Vagina (tissue), 2 donors: ENCODE results near the gene NOS3. TPM values are rescaled to one million over a fixed set of nuclear protein-coding genes. Genes with fewer than 3 reads are reported as not detected.
A peak's percentile ranks its signal among the peaks of the same experiment; 100 is the strongest.

ENCODE experiments used
- DNase-seq, 2 donors: peaks; one replicate each; pipeline ENCODE4 v3.0.0-alpha.2; 2017; ENCODE audit errors: extremely low spot score in 2 of 2
- H3K27ac ChIP-seq: fragments of 200-600 bp; sonication (generic); one replicate; pipeline ENCODE4 v1.5.1; 2019
- H3K27me3 ChIP-seq: fragments of 200-600 bp; sonication (generic); one replicate; pipeline ENCODE4 v1.5.1; 2019
- H3K36me3 ChIP-seq, 2 donors: fragments of 200-600 bp; sonication (generic); one replicate each; pipeline ENCODE4 v1.5.1; 2017 to 2019
- H3K4me1 ChIP-seq: fragments of 200-600 bp; sonication (generic); one replicate; pipeline ENCODE4 v1.5.1; 2019
- H3K4me3 ChIP-seq, 2 donors: fragments of 200-600 bp; sonication (generic); 1 replicate in 1 of 2; 2 replicates in 1 of 2; pipeline ENCODE4 v1.5.1; 2016 to 2019
- H3K9me3 ChIP-seq: fragments of 200-600 bp; sonication (generic); one replicate; pipeline ENCODE4 v1.5.1; 2019
- POLR2A ChIP-seq, 2 donors: fragments of 450-650 bp; IDR thresholded peaks; one replicate each; pipeline ENCODE4 v1.6.1; 2017; ENCODE audit warnings: antibody characterized with exemption in 2 of 2, mild to moderate bottlenecking in 2 of 2, moderate library complexity in 2 of 2
- POLR2AphosphoS5 ChIP-seq, 2 donors: sonication (generic); formaldehyde crosslinking; IDR thresholded peaks; one replicate each; pipeline ENCODE4 v1.9.0; 2017; ENCODE audit warnings: antibody characterized with exemption in 2 of 2, mild to moderate bottlenecking in 2 of 2, low read depth in 1 of 2; ENCODE audit not compliant: insufficient read depth in 1 of 2
- intact Hi-C: fragments of 100-400 bp; cut with DNase I; formaldehyde crosslinking; loops from one replicate; pipeline ENCODE4 v1.15.1; 2023
- total RNA-seq: library from RNA; depleted of rRNA; stranded (reverse); fragments of >200 nt; gene quantifications from one replicate; pipeline ENCODE4 v1.2.3, GENCODE V29; 2016
- TF ChIP-seq, protein P1 (sequence below), 3 experiments: fragments of 450-650 bp in 2 of 3; fragments of 200-600 bp in 1 of 3; sonication (generic) in 1 of 3; IDR thresholded peaks; one replicate each; pipeline ENCODE4 v1.5.1; 2017 to 2019; ENCODE audit warnings: antibody characterized with exemption in 3 of 3, mild to moderate bottlenecking in 2 of 3, moderate library complexity in 2 of 3

The NOS3 gene
- total RNA-seq, 1 donor from 2014 or later: 22.8 TPM

DNA sequence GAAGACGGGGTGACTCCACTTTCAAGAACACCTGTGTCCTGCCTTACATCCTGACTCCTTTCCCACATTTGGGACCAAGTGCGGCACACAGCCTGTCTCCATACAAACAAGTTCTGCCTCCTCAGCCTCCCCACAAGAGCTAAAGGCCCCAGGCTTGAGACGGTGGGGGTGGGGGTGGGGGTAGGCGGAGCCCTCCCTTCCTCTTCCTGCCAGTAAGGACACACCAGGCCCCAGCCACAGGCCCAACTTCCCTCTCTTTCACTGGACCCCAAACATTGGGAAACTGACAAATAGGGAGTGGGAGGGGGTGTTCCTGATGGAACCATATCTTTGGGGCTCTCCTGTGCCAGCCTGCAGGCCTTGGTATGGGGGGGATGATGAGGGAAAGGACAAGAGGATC is 62.3 kb downstream of the NOS3 start:
- no peak for DNase-seq
- intact Hi-C loops: loop anchor here (10.0 kb wide), 1 partner anchor 182 kb away; the partner anchor contains the start of gene CHPF2
- Histone ChIP-seq H3K4me1 (peaks cover 24% of the 10 kb centered on the region), H3K4me3 (no peak overlapping the region), H3K27ac (no peak overlapping the region), H3K9me3 (no peaks in the 10 kb centered on the region), H3K27me3 (no peaks in the 10 kb centered on the region), H3K36me3 (no peaks in the 10 kb centered on the region)
- no peak for TF ChIP-seq POLR2AphosphoS5 (IDR thresholded peaks at IDR 0.05; ENCODE audit: insufficient read depth in 1 of 2, low read depth in 1 of 2)
- TF ChIP-seq, protein P1, sequence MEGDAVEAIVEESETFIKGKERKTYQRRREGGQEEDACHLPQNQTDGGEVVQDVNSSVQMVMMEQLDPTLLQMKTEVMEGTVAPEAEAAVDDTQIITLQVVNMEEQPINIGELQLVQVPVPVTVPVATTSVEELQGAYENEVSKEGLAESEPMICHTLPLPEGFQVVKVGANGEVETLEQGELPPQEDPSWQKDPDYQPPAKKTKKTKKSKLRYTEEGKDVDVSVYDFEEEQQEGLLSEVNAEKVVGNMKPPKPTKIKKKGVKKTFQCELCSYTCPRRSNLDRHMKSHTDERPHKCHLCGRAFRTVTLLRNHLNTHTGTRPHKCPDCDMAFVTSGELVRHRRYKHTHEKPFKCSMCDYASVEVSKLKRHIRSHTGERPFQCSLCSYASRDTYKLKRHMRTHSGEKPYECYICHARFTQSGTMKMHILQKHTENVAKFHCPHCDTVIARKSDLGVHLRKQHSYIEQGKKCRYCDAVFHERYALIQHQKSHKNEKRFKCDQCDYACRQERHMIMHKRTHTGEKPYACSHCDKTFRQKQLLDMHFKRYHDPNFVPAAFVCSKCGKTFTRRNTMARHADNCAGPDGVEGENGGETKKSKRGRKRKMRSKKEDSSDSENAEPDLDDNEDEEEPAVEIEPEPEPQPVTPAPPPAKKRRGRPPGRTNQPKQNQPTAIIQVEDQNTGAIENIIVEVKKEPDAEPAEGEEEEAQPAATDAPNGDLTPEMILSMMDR (IDR thresholded peaks at IDR 0.05): no peak

DNA sequence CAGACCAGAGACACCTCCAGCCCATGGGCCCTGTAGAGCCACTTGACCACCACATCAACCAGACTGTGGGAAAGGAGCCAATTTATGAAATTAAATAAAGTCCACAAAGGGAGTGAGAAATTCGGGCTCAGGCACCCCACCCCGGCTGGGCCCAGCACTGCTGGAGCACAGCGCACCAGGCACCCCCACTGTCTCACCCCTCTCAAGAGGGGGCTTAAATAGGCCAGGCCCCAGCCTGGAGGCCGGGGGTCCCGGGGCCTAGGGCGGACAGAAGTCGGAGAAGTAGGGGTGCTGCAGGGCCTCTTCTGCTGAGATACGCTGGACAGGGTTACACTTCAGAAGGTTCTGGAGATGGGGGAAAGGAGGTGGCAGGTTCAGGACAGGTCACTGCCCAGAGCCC is 62.9 kb downstream of the NOS3 start:
- Histone ChIP-seq H3K9me3 (no peaks in the 10 kb centered on the region), H3K4me3 (no peak overlapping the region), H3K36me3 (no peaks in the 10 kb centered on the region), H3K27ac (no peak overlapping the region), H3K4me1 (peaks cover 30% of the 10 kb centered on the region), H3K27me3 (no peaks in the 10 kb centered on the region)
- no peak for DNase-seq
- TF ChIP-seq, protein P1 (IDR thresholded peaks at IDR 0.05): no peak
- TF ChIP-seq POLR2A (IDR thresholded peaks at IDR 0.05): no peak
- no peak for TF ChIP-seq POLR2AphosphoS5 (IDR thresholded peaks at IDR 0.05; ENCODE audit: insufficient read depth in 1 of 2, low read depth in 1 of 2)
- intact Hi-C loops: loop anchor here (10.0 kb wide), 1 partner anchor 181 kb away; the partner anchor contains the start of gene CHPF2

DNA sequence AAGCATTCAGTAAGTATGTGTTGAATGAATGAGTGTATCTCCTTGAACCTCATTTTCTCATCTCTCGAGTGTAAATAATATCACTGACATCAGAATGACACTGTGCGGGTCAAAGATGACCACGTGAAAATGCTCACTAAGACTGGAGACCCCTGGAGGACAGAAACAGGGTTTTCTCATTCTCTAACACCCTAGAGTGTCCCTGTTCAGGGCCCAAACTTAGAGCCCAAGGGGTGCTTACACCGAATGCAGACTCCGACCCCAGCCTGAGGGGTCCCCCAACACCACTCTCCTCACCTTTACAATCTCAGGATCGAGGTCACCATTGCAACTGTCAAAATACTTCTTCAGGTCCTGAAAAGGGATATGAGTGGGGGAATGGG is 65.5 kb downstream of the NOS3 start:
- peaks cover 42% of the 10 kb centered on the region for H3K4me1 ChIP-seq
- no peak for DNase-seq
- no peak overlapping the region for H3K4me3 ChIP-seq
- no peak overlapping the region for H3K27ac ChIP-seq
- intact Hi-C loops: loop anchor here (10.0 kb wide), 1 partner anchor 179 kb away; the partner anchor contains the start of gene CHPF2
- H3K27me3 ChIP-seq: no peaks in the 10 kb centered on the region
- no peaks in the 10 kb centered on the region for H3K9me3 ChIP-seq
- H3K36me3 ChIP-seq: no peaks in the 10 kb centered on the region
- no peak for TF ChIP-seq POLR2A (IDR thresholded peaks at IDR 0.05)
- no peak for TF ChIP-seq POLR2AphosphoS5 (IDR thresholded peaks at IDR 0.05; ENCODE audit: insufficient read depth in 1 of 2, low read depth in 1 of 2)
- TF ChIP-seq, protein P1 (IDR thresholded peaks at IDR 0.05): no peak

DNA sequence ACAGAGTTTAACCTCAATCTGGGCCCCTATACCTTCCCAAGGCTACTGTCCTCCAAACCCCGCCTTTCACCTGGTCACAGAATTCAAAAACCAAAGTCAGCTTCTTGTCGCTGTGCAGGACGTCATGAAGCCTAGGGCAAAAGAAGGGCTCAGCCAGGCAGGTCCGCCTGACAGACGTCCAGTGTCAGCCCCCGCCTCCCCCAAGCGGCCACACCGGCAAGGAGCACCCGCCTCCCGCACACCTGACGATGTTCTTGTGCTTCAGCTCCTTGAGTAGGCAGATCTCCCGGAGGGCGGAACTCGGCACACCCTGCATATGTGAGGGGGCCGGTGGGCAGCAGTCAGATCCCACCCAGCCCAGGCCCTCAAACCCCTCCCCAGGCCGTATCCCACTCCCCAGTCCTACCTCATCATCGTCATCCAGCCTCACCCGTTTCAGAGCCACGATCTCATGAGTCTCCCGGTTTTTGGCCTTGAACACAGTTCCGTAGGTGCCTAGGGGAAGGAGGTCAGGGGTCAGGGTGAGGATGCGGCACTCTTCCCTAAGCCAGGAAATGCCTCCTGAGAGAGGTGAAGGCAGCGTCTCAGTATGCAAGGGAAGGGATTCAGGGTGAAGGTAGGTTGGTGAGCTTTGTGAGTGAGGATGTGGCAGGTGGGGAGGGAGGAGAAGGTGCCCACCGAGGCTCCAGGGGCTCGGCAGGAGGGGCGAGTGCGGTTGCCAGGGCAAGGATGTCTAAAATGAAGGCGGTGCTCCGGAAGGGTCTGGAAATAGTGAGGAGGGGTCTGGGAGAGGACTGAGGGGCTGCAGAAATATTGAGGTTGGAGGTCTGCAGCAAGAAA is 66.1 kb downstream of the NOS3 start:
- intact Hi-C loops: loop anchor here (10.0 kb wide), 1 partner anchor 178 kb away; the partner anchor contains the start of gene CHPF2
- Histone ChIP-seq H3K36me3 (no peaks in the 10 kb centered on the region), H3K4me1 (peaks cover 44% of the 10 kb centered on the region), H3K4me3 (peak overlapping the region; percentile 87 to 91), H3K27ac (peak overlapping the region; percentile 99), H3K9me3 (no peaks in the 10 kb centered on the region), H3K27me3 (no peaks in the 10 kb centered on the region)
- TF ChIP-seq, protein P1 (IDR thresholded peaks at IDR 0.05): no peak
- TF ChIP-seq POLR2A (IDR thresholded peaks at IDR 0.05): no peak
- no peak for TF ChIP-seq POLR2AphosphoS5 (IDR thresholded peaks at IDR 0.05; ENCODE audit: insufficient read depth in 1 of 2, low read depth in 1 of 2)
- no peak for DNase-seq

GRCh38 chr7:151057506-151057988 is 66.7 kb downstream of the NOS3 start, which contains the start of gene CDK5:
TSS of gene CDK5 (minus strand) at chr7:151057897. CDS start at chr7:151057848, 49 bp downstream.
- no peaks in the 10 kb centered on the region for H3K36me3 ChIP-seq
- H3K27ac ChIP-seq: peak within 1 kb of the TSS; percentile 99
- TF ChIP-seq, protein P1 (IDR thresholded peaks at IDR 0.05): no peak
- no peak for TF ChIP-seq POLR2AphosphoS5 (IDR thresholded peaks at IDR 0.05; ENCODE audit: insufficient read depth in 1 of 2, low read depth in 1 of 2)
- DNase-seq: no peak
- H3K9me3 ChIP-seq: no peaks in the 10 kb centered on the region
- no peaks in the 10 kb centered on the region for H3K27me3 ChIP-seq
- peak within 1 kb of the TSS; percentile 87 to 91 for H3K4me3 ChIP-seq
- H3K4me1 ChIP-seq: peaks cover 50% of the 10 kb centered on the region
- intact Hi-C loops: loop anchor here (10.0 kb wide), 1 partner anchor 177 kb away; the partner anchor contains the start of gene CHPF2
